ENCODE results near the gene SH3TC2. TPM values are rescaled to one million over a fixed set of nuclear protein-coding genes. Genes with fewer than 3 reads are reported as not detected.

SH3TC2 gene
- total and polyA plus RNA-seq, 12 donors, result 0.14 to 1.2 (median 0.46) TPM

DNA sequence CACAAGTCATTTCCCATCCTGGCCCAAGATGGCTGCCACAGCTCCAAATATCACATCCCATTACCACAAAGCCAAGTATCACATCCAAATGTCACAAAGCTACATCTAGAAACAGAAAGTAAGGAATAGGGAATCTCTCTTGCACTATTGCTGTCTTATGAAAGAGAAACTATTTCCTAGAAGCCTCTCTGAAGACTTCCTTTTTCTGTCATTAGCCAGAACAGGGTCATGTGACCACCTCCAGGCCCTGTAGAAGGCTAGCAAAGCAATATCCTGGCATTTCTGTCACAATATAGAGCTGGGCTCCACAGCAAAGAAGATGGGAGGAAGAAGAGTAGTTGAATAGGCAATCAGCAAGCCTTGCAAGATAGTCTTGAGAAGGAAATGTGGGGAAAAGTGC lies 99.2 kb downstream of the SH3TC2 start:
- intact Hi-C loops (cut with DNase I), result no loop called here
- peak in 4 of 7 donors; percentile 20 to 39 (median 34) for DNase-seq
- no peaks in the 10 kb centered on the region for H3K36me3 ChIP-seq (replicated peaks in 1 of 2)
- no peaks in the 10 kb centered on the region for H3K27me3 ChIP-seq
- no peak overlapping the region for H3K27ac ChIP-seq
- TF ChIP-seq, protein P1, sequence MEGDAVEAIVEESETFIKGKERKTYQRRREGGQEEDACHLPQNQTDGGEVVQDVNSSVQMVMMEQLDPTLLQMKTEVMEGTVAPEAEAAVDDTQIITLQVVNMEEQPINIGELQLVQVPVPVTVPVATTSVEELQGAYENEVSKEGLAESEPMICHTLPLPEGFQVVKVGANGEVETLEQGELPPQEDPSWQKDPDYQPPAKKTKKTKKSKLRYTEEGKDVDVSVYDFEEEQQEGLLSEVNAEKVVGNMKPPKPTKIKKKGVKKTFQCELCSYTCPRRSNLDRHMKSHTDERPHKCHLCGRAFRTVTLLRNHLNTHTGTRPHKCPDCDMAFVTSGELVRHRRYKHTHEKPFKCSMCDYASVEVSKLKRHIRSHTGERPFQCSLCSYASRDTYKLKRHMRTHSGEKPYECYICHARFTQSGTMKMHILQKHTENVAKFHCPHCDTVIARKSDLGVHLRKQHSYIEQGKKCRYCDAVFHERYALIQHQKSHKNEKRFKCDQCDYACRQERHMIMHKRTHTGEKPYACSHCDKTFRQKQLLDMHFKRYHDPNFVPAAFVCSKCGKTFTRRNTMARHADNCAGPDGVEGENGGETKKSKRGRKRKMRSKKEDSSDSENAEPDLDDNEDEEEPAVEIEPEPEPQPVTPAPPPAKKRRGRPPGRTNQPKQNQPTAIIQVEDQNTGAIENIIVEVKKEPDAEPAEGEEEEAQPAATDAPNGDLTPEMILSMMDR (IDR thresholded peaks at IDR 0.05), result no peak
- no peak for TF ChIP-seq POLR2A (IDR thresholded peaks at IDR 0.05)
- no peaks in the 10 kb centered on the region for H3K4me1 ChIP-seq (replicated peaks in 1 of 2)
- H3K9me3 ChIP-seq (replicated peaks in 1 of 3), result no peaks in the 10 kb centered on the region
- H3K4me3 ChIP-seq, result no peak overlapping the region

DNA sequence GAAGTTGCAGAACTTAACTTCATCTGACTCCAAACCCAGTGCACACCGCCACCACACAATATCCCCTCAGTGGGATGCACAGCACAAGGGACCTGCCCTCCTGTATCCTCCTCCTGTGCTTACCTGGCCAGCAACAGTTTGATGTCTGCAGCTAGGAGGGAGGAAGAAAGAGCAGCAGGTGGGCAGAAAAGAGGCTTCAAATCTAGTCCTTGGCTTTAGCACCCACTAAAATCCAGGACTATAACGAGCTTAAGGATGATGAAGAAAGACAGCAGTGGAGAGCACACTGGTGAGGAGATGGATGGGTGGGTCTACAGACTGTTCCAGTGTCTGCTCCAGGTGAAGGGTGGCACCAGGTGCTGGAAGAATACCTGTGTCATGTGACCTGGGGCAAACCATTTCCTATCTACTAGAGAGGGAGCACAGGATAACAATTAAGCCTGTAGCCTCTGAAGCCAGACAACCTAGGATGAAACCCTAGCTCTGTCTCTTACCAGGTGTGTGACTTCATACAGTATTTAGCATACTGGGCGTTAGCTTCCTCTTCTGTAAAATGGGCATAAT lies 100.0 kb downstream of the SH3TC2 start:
- whole genome bisulfite sequencing, 4 donors, result 75 to 91% (median 86%) methylated on average over 3 of the region's 3 CpGs
- H3K9me3 ChIP-seq (replicated peaks in 1 of 3), result no peaks in the 10 kb centered on the region
- DNase-seq, result peak in 1 of 7 donors; percentile 14
- H3K4me1 ChIP-seq (replicated peaks in 1 of 2), result no peaks in the 10 kb centered on the region
- H3K4me3 ChIP-seq, result no peak overlapping the region
- no peaks in the 10 kb centered on the region for H3K27me3 ChIP-seq
- no peaks in the 10 kb centered on the region for H3K36me3 ChIP-seq (replicated peaks in 1 of 2)
- TF ChIP-seq, protein P1 (IDR thresholded peaks at IDR 0.05), result no peak
- no peak for TF ChIP-seq POLR2A (IDR thresholded peaks at IDR 0.05)
- intact Hi-C loops (cut with DNase I), result no loop called here
- no peak overlapping the region for H3K27ac ChIP-seq

DNA sequence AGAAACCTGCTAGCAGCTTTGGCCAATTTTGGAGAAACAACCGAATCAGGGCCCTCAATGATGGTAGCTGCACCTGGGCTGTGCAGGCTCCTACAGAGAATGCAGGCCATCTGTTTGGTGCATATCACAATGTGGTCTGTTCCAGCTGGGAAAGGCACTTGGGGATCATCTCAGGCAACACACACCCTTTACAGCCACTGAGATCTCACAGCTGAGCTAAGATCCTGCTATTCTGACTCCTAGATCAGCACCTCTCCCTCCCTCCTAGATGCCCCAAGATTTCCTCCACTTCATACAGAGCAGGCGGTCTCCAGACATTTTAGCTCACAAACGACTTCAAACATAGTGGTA lies 100.7 kb downstream of the SH3TC2 start:
- no peaks in the 10 kb centered on the region for H3K36me3 ChIP-seq (replicated peaks in 1 of 2)
- no peak overlapping the region for H3K27ac ChIP-seq
- H3K9me3 ChIP-seq (replicated peaks in 1 of 3), result no peaks in the 10 kb centered on the region
- no peaks in the 10 kb centered on the region for H3K4me1 ChIP-seq (replicated peaks in 1 of 2)
- H3K4me3 ChIP-seq, result no peak overlapping the region
- TF ChIP-seq, protein P1 (IDR thresholded peaks at IDR 0.05), result no peak
- TF ChIP-seq POLR2A (IDR thresholded peaks at IDR 0.05), result no peak
- H3K27me3 ChIP-seq, result no peaks in the 10 kb centered on the region
- DNase-seq, result peak in 1 of 7 donors; percentile 18
- intact Hi-C loops (cut with DNase I), result no loop called here
- whole genome bisulfite sequencing, 4 donors, result 76 to 89% (median 80%) methylated on average over 3 of the region's 3 CpGs

DNA sequence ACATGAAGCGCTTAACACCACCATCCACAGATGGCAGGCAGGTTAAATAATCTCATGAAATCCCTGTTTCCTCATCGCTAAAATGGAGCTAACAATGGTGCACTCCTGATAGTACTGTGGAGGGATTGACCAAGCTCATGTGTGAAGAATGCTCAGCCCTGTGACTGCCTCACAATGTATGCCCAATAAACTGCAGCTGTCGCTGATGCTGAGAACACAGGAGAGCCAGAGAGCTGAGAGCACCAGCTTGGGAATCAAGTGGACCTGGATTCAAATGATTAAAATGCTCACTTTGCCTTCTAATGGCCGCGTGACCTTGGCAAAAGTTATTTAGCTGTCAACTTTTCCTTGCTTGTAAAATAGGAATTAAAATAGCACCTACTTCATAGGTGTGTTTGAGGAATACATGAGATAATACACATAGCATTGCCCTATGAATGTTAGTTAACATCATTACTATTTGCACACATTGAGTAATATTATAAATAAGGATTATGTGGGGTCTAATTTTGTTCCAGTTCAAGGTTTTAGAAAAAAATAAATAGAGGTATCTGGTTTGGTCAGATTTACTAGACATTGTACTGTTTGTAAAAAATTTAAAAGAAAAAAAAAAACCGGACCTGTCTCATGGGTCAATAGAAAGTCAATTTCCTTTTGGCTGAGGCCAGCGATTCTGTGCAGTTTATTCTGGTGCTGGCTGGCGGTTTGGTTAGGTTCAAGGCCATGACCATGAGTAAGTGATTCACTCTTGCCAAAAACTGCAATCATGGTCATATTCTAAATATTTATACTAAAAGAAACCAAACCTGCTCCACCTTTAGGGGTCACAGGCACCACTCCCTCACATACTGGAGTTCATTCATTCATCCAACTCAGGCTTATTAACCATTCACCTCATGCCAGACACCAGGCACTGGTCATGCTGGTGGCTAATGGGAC lies 101.3 kb downstream of the SH3TC2 start:
- H3K9me3 ChIP-seq (replicated peaks in 1 of 3), result no peaks in the 10 kb centered on the region
- no peak overlapping the region for H3K4me3 ChIP-seq
- H3K27ac ChIP-seq, result no peak overlapping the region
- no peak for DNase-seq
- no peaks in the 10 kb centered on the region for H3K4me1 ChIP-seq (replicated peaks in 1 of 2)
- WGBS, 4 donors, result 71 to 75% (median 73%) methylated on average over 6 to 8 of the region's 8 CpGs
- no peaks in the 10 kb centered on the region for H3K27me3 ChIP-seq
- intact Hi-C loops (cut with DNase I), result no loop called here
- no peaks in the 10 kb centered on the region for H3K36me3 ChIP-seq (replicated peaks in 1 of 2)
- TF ChIP-seq, protein P1 (IDR thresholded peaks at IDR 0.05), result no peak
